ENCODE measurements around the gene LCE3B. TPM values are rescaled to one million over a fixed set of nuclear protein-coding genes. Genes with fewer than 3 reads are reported as not detected.
"Not testable (repeated sequence)": the region's sequence is repeated elsewhere in the genome, so short reads cannot be mapped to it uniquely, and the experiment has no call there.

The LCE3B gene, protein sequence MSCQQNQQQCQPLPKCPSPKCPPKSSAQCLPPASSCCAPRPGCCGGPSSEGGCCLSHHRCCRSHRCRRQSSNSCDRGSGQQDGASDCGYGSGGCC
- total RNA-seq: not detected in 2 replicates

DNA sequence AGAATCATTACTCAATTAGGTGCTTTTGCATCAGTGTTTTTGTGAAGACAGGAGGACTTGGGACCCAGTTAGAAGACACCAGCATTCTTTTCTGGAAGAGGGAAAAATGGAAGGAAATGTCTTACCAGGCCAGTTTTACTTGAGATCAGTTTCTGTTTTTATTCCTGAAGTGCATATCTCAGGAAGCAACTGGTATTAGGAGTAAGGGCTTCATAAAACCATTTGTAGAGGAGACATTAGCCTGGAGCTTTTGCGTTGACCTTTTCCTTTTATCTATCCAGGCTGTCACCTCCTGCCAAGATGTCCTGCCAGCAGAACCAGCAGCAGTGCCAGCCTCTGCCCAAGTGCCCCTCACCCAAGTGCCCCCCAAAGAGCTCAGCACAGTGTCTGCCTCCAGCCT is at the start of gene LCE3B:
TSS of gene LCE3B (plus strand) at position 301 of the 400 bp plus-strand sequence. CDS start at position 301, 0 bp downstream.
- intact Hi-C loops (cut with micrococcal nuclease): no loop called here

DNA sequence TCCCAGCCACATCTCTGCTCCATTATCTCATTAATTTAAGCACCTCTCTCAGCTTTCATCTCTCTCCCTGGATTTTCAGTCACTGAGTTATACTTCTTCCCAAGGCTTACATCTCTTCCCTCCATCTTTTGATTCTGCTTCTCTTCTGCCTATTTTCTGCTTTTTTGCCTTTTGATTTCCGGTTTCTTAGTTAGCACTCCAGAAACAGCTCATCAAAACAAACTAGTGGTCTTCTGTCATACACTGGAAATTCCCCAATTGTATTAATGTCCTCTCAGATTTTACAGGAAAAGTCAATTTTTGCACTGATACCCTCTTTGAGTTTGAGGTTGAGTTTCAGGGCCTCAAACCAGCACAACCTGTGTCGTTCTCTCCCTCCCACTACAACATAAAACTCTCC is 48.5 kb upstream of the LCE3B start:
- intact Hi-C loops (cut with micrococcal nuclease): no loop called here

DNA sequence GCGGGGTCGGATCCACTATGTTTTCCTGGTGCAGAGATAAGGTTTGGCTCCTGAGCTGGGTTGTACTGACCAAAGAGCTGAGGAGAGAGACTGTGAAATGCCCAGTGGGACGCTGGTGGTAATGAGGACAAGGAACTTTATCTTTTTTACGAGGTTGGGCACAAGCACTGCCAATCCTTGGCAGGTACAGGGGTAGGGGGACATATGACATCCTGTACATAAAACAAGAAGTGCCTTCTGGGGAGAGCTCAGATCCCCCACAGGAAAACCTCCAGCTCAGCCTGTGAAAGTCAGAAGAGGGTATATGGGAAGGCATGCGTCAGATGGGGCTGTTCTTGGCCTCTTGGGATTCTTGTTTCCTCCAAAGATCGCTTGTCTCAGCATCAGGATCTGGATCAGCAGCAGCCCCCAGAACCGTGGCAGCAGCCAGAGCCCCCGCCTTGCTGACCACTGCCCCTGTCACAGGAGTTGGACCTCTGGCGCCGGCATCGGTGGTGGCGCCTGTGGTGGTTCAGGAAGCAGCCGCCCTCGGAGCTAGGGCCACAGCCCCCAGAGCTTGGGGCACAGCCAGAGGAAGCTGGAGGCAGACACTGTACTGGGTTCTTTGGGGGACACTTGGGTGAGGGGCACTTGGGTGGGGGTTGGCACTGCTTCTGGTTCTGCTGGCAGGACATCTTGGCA is 47.9 kb upstream of the LCE3B start:
- intact Hi-C loops (cut with micrococcal nuclease): no loop called here

DNA sequence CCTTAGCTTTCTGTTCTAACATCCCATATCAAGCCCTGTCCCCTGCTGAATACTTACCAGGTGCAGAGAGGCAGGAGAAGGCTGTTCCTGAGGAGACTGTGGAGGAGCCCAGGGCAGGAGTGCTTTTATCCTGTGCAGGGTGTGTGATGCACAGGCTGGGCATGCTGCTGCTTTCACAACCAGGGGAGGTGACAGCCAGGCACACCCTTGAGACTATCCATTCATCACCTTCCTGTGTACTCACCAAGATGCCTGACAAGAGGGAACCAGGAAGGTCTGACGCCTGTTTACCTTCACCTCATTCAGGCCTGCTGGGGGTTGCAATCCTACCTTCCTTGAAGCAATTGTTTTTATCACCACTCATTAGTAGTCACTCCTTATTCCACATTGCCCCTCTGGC is 46.9 kb upstream of the LCE3B start, which contains the start of gene LCE3E:
TSS of gene LCE3E (minus strand) at position 100 of the 400 bp plus-strand sequence. CDS start 572 bp downstream, outside the sequence.
- intact Hi-C loops (cut with micrococcal nuclease): no loop called here

DNA sequence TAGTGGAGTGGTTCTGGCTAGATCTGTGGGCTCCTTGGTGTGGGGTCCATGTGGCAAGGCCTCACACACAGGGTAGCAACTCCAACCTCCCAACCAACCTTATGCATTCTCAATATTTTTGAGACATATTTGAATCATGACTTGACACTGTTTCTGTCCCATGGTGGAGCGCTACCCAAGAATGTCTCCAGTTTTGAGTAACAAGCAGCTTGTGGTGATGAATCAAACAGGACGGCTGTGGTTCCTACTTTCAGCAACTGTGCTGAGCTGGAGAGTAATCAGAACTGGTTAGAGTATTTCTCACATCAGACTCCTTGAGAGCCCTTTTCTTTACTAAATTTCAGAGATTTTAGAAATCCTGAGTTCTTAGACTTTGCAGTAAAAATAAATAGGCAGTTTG is 36.4 kb upstream of the LCE3B start:
- intact Hi-C loops (cut with micrococcal nuclease): no loop called here

DNA sequence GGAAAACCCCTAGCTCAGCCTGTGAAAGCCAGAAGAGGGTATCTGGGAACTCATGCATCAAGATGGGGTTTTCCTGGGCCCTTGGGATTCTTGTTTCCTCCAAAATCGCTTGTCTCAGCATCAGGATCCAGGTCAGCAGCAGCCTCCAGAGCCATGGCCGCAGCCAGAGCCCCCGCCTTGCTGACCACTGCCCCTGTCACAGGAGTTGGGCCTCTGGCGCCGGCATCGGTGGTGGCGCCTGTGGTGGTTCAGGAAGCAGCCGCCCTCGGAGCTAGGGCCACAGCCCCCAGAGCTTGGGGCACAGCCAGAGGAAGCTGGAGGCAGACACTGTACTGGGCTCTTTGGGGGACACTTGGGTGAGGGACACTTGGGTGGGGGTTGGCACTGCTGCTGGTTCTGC is 34.1 kb upstream of the LCE3B start:
- intact Hi-C loops (cut with micrococcal nuclease): not testable (repeated sequence)

DNA sequence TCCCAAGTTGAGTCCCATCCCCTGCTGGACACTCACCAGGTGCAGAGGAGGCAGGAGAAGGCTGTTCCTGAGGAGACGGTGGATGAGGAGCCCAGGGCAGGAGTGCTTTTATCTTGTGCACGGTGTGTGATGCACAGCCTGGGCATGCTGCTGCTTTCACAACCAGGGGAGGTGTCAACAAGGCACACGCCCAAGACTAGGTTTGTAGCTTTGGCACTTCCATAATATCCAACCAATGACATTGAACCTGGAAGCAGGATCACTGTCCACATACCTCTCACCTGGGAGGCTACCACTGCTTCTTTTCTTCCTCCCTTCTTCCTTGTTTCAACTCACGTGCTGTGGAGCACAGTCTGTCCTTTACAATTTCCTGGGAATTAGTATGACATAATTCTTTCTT is 33.2 kb upstream of the LCE3B start, which contains the start of gene LCE3D:
TSS of gene LCE3D (minus strand) at position 84 of the 400 bp plus-strand sequence. CDS start 580 bp downstream, outside the sequence.
- intact Hi-C loops (cut with micrococcal nuclease): no loop called here

DNA sequence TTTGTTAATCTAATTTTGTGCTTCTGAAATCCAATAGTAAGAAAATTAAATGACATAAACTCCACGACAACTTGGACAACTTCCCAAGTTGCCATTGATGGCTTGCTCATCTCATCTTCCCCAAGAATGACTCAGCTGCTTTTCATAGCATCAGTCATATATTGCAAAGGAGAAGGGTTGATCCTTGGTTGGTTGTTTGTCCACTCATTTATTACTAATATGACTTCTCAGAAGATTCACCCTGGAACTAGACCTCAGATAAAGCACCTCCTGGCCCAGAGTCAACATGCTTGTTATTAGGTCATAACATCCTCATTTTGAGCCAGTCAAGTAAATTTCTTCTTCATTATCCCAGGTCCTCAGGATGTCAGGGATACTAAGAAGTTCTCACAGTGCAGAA is 31.0 kb upstream of the LCE3B start:
- intact Hi-C loops (cut with micrococcal nuclease): no loop called here

DNA sequence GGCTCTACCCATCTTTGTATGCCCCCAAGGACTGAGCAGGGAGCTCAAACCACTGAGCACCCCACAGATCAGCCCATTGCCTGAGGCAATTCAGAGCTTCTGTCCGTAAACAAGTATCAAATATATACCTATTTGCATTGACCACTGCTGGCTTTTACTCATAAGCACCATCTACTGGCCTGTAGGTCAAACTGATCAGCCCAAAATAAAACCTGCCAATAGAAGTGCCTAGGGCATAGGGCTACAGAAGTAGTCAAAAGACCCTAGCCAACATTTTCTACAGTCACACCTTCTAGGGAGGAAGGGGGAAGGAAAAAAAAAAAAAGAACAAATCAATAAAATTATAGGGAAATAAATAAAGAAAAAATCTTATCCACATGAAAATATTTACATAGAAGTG is 28.0 kb upstream of the LCE3B start:
- intact Hi-C loops (cut with micrococcal nuclease): no loop called here

DNA sequence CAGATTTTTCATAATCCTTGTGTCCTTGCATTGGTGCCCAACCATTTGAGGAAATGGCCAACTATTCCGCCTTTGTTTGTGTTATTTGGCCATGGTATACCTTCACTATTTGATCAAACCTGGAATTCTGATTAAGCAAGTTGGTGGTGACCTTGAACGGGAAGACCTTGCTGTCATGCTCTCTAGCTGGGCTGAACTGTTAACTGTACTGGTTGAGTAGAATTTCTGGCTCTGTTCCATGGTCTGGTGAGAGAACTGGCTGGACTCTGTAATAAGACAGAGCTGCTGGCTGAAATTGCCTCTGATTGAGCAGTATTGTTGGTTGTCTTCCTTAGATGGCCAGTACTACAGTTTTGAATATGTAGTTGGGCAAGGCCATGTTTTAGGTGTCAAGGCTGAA is 16.6 kb upstream of the LCE3B start:
- intact Hi-C loops (cut with micrococcal nuclease): no loop called here

DNA sequence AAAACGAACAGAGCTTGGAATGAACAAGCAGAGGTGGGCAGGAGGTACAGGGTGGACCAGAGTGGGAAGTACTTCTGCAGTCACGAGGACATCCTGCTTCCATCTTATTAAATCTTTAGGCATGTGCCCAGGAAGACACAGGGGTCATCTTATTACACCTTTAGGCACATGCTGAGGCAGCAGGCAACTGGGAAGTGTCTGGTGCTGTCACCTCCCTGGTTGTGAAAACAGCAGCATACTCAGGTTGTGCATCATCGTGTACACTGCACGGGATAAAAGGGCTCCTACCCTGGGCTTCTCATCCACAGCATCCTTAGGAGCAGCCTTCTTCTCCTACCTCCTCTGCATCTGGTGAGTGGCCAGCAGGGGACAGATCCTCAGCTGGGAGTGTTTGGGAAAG is 13.7 kb upstream of the LCE3B start, which contains the start of gene LCE3C:
TSS of gene LCE3C (plus strand) at position 301 of the 400 bp plus-strand sequence. CDS start 498 bp downstream, outside the sequence.
- intact Hi-C loops (cut with micrococcal nuclease): no loop called here

DNA sequence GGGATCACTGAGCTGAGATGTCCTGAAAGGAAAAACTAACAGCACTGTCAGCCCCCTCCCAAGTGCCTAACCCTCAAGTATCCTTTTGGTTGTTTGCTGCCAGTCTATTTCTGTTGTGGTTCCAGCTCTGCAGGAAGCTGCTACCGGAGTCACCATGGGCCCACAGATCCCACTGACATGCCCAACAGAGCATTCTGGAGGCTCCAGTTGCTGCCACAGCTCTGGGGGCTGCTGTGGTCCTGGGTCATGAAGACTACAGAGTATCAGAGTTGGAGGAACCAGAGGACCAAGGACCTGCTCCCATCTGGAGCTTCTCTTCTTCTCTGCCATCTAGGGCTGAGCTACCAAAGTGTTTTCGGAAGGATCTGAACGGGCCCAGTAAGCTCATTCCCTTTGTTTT is 8.4 kb downstream of the LCE3B start:
- intact Hi-C loops (cut with micrococcal nuclease): no loop called here

DNA sequence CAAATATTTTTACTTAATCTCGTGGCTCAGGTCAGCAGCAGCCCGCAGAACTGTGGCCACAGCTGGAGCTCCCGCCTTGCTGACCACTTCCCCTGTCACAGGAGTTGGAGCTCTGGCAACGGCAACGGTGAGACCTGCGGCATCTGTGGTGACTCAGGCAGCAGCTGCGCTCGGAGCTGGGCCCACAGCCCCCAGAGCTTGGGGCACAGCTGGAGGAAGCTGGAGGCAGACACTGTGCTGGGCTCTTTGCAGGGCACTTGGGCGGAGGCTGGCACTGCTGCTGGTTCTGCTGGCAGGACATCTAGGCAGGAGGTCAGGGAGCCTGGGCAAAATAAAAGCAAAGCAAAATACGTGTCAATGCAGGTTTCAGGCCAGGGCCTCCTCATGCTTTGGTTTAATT is 9.2 kb downstream of the LCE3B start, which contains the start of gene LCE3A:
TSS of gene LCE3A (minus strand) at position 301 of the 400 bp plus-strand sequence. CDS start at position 301, 0 bp downstream.
- intact Hi-C loops (cut with micrococcal nuclease): no loop called here

DNA sequence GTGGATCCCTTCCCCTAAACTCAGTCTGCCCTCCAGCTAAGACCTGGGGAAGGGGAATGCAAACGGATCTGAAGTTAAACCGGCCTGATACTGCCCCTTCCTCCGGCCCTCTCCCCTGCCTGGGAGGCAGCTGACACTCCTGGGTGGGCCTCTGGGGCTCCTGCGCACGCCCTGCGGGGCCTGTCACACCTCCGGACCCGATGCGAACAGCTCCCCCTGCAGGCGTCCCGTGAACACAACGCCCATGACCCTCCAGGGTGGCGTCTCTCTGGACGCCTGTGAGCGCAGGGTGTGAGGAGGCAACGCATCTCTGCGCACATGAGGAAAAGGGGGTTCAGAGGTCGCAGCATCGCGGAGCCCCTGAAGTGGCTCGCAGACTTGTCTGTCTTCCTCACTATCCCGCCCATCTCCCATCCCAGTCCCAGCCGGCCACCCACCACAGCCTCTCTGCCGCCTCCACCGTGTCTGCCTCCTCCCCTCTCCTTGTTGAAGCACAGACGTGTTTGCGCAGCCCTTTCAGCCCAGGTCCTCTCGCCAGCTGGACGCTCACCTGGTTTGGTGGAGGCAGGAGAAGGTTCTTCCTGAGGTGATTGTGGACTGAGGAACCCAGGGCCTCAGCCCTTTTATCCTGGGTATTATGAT is 9.7 kb downstream of the LCE3B start:
- intact Hi-C loops (cut with micrococcal nuclease): no loop called here

DNA sequence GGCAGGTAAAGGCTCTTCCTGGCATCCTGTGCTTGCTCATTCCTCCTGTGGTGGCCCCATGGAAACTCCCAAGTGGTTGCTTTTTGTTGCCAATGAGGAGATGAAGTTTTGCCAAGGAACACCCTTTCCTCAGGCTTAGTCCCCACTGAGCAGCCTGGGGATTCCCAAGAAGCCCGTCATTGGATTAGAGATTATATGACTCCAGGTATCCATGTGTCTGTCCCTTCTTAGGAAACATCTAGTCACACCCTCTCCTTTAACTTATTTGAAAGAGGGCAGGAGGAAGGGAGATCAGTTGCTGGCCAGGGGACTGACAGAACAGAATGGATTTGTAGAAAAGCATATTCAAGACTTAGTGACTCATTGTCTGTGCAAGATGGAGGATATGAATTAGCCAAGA is 13.1 kb downstream of the LCE3B start:
- intact Hi-C loops (cut with micrococcal nuclease): no loop called here

DNA sequence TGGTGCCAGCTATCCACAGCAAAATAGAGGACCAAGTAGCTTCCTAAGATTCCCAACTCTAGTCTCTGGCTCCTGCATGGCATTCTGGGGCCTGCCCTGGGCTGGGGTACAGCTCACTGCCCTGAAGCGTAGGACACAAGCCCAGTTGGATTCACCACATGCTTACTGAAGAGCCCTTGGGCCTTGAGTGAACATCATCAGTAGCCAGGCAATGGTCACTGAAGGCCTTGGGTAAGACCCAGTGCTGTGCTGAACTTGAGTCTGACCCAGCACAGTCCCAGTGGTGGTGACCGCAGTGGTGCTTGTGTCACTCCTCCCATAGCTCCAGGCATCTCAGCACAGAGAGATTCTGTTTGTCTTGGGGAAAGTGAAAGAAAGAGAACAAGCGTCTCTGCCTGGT is 17.0 kb downstream of the LCE3B start:
- intact Hi-C loops (cut with micrococcal nuclease): no loop called here

DNA sequence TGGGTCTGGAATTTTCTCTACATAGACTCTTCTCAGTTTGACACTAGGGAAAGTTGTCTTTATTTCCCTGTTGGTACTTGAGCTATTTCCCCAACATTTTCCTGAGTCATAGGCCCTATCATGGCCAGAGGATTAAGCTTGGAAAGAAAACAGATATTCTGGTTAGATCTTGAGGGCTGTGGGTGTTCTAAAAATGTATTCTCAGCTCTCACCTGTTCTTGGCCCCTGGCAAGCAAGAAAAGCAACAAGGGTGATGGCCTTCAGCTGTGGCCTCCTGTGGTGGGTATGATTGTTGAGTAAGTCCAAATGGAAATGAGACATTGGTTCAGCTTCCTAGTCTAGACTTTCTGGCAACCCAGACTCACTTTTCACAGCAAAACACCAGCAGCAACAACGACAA is 26.7 kb downstream of the LCE3B start:
- intact Hi-C loops (cut with micrococcal nuclease): no loop called here

DNA sequence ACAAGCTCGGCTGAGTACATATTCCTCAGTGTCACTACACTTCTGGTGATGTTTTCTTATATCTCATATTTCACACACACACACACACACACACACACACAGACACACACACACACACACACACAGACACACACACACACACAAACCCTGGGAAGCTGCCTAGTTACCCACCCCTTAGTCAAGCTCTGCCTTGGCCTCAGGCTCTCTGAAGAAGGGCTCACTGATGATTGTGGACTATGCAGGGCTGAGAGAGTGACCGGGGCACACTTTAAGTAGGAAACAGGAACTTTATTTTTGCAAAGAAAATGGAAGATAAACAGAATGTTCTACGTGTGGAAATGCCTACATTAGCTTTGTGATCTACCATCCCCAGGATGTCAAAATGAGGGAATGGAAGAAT is 30.3 kb downstream of the LCE3B start:
- intact Hi-C loops (cut with micrococcal nuclease): no loop called here

DNA sequence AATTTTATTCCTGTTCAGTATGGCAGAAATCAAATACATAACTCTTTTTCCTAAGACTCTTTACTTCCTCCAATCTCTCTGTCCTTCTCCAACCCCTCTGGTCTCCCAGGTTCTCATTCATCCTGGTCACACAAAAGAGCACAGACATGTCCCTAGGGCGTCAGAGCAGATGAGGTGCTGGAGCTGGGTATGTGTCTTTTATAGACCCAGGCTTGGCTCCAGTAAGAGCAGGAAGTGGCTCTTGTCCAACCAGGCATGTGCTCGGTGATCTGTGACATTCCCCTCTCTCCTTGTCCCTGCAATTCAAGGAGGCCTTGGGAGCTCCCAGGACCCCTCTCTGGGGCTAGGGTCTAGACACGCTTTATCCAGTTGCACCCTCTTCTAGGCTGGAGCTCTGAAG is 31.5 kb downstream of the LCE3B start:
- intact Hi-C loops (cut with micrococcal nuclease): no loop called here

DNA sequence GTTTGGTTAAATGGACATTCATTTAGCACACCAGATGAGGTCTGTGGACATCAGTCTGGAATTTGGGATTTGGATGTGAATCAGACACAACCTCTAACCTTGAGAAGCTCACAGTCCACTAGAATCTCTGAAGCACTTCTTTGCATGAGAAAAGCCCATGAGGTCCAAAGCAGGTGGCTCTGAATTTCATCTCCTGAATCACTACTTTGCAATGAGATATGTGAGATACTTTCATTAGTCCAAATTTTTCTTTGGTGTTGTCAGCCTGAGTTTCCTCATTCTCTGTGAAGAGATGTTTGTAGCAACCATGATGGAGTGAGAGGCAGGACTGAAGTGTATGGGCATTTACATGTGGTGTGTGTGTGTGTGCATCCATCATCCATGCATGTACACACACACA is 33.0 kb downstream of the LCE3B start:
- intact Hi-C loops (cut with micrococcal nuclease): no loop called here

DNA sequence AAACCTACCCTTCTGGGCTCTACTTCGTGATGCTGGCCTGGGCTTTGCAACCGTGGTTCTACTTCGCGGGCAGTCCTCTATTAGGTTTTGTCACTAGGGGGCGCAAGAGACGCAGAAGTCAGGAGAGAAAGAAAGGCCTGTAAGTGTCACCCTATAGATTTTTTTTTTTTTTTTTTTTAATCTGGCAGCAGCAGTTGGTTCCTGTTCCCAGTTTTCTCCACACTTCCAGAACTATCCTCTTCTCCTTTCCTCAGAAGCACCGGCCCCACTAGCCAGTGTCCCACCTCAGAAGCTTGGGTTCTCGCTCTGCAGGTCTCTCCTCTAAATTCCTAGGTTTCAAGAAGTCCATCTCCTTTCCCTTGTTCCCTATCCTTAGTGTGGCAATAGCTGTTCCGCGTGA is 40.5 kb downstream of the LCE3B start:
- intact Hi-C loops (cut with micrococcal nuclease): loop anchor here (1.0 kb wide), 2 partner anchors 272 to 569 kb away; no protein-coding TSS in a partner anchor

DNA sequence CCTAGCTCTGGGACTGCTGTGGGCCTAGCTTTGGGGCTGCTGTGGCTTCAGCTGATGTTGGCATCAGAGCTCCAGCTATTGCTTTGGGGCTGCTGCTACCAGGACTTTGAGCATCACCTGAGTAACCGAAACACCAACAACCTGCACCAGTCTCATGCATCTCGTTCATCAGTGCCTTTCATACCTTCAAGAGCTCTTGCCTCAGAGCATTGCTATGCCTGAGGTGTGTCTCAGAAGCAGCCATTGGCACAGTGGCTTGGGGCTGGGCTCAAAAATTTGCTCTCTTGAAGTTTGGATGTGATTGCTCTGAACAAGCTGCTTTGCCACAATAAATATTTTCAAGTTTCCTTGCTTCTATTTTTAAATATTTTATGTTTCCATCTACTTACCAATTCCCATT is 42.8 kb downstream of the LCE3B start:
- intact Hi-C loops (cut with micrococcal nuclease): no loop called here

Measured in T-helper 1 cell treated with Interleukin-12 subunit alpha and Interleukin-12 subunit beta and Interleukin-4 antibody, amounts not matched to agents 30 ng/mL and 1 ng/mL, for 36 hours (primary cell).